Testis (tissue), 2 donors: ENCODE data around the gene GJA1.

ENCODE experiments used
- CTCF ChIP-seq, 3 experiments: fragments of 450-650 bp in 2 of 3; fragments of 200-600 bp in 1 of 3; sonication (generic) in 1 of 3; IDR thresholded peaks; one replicate each; pipeline ENCODE4 v1.5.1; 2016 to 2019; ENCODE audit warnings: antibody characterized with exemption in 3 of 3, mild to moderate bottlenecking in 2 of 3, moderate library complexity in 1 of 3
- POLR2A ChIP-seq: fragments of 450-650 bp; IDR thresholded peaks from one replicate; pipeline ENCODE4 v1.6.1; 2017; ENCODE audit warnings: antibody characterized with exemption, mild to moderate bottlenecking, moderate library complexity

- TF ChIP-seq CTCF (IDR thresholded peaks at IDR 0.05): no peak
- no peak for TF ChIP-seq POLR2A
Measured at GRCh38 chr6:121434037-121434770, 1.2 kb upstream of the GJA1 start.
